ENCODE results near the gene DUS1L.

The DUS1L gene

GRCh38 chr17:82055023-82055964 is 10.3 kb downstream of the DUS1L start:
- DNase-seq = no peak

- DNase-seq = no peak
Measured at GRCh38 chr17:82054351-82055022, 11.1 kb downstream of the DUS1L start.

GRCh38 chr17:82053556-82054263 is 11.9 kb downstream of the DUS1L start:
- DNase-seq = no peak

- no peak for DNase-seq
Measured at GRCh38 chr17:82053130-82053529, 12.5 kb downstream of the DUS1L start.

- no peak for DNase-seq
Measured at GRCh38 chr17:82052638-82053059, 13.0 kb downstream of the DUS1L start.

GRCh38 chr17:82051776-82052637 is 13.6 kb downstream of the DUS1L start, which contains the start of the genes GPS1 and RFNG:
GPS1 (plus strand) TSS chr17:82051898; CDS start chr17:82051932, 34 bp downstream.
RFNG (minus strand) TSS chr17:82051811; CDS start chr17:82051766, 45 bp downstream.
- no peak for DNase-seq

GRCh38 chr17:82050761-82051641 is 14.6 kb downstream of the DUS1L start:
- DNase-seq = no peak

- DNase-seq = no peak
Measured at GRCh38 chr17:82050152-82050760, 15.3 kb downstream of the DUS1L start.

GRCh38 chr17:82049521-82049971 is 16.1 kb downstream of the DUS1L start:
- DNase-seq = no peak

GRCh38 chr17:82049106-82049505 is 16.5 kb downstream of the DUS1L start:
- DNase-seq = no peak

- DNase-seq = no peak
Measured at GRCh38 chr17:82048571-82048971, 17.0 kb downstream of the DUS1L start.

- no peak for DNase-seq
Measured at GRCh38 chr17:82047914-82048570, 17.6 kb downstream of the DUS1L start.

GRCh38 chr17:82047379-82047778 is 18.2 kb downstream of the DUS1L start:
- no peak for DNase-seq

- no peak for DNase-seq
Measured at GRCh38 chr17:82046903-82047302, 18.7 kb downstream of the DUS1L start.

GRCh38 chr17:82045936-82046484 is 19.6 kb downstream of the DUS1L start:
- no peak for DNase-seq

GRCh38 chr17:82043507-82043906 is 22.1 kb downstream of the DUS1L start:
- no peak for DNase-seq

- no peak for DNase-seq
Measured at GRCh38 chr17:82042649-82043048, 23.0 kb downstream of the DUS1L start.

- DNase-seq = no peak
Measured at GRCh38 chr17:82041144-82041814, 24.3 kb downstream of the DUS1L start.

- no peak for DNase-seq
Measured at GRCh38 chr17:82039695-82040299, 25.8 kb downstream of the DUS1L start.

All from DMS79 (cell line).